HEK293 (cell line): ENCODE results near the gene TMEM14C.

ENCODE experiments used
- CTCF ChIA-PET: fragments of 350-600 bp; formaldehyde crosslinking; extraction: SDS; loops from one replicate; lab custom pipeline; 2021; ENCODE audit warnings: antibody characterized with exemption; lab: Yijun Ruan, JAX
- POLR2A ChIA-PET: fragments of 300-600 bp; formaldehyde crosslinking; extraction: SDS; loops from one replicate; lab custom pipeline; 2020; ENCODE audit warnings: antibody characterized with exemption, inconsistent platforms; lab: Yijun Ruan, JAX
- H3K27ac ChIP-seq: fragments of 200-500 bp; sonication (Bioruptor generic); 2 replicates; pipeline ENCODE4 v1.5.1; 2014; ENCODE audit warnings: low read depth, low read length, control low read depth, inconsistent platforms; ENCODE audit errors: extremely low read depth
- H3K36me3 ChIP-seq, 2 experiments: fragments of 200-500 bp in 1 of 2; sonication (Bioruptor generic) in 1 of 2; 1 replicate in 1 of 2; 2 replicates in 1 of 2; pipeline ENCODE4 v1.5.1; 2014 to 2017; ENCODE audit warnings: inconsistent platforms in 2 of 2, low read length in 2 of 2; ENCODE audit not compliant: control insufficient read depth in 2 of 2, insufficient read depth in 1 of 2
- H3K4me1 ChIP-seq: fragments of 200-500 bp; sonication (Bioruptor generic); 2 replicates; pipeline ENCODE4 v1.5.1; 2014; ENCODE audit warnings: mild to moderate bottlenecking, low read length, inconsistent platforms; ENCODE audit not compliant: control insufficient read depth, insufficient read depth
- H3K4me3 ChIP-seq: 2 replicates; pipeline ENCODE4 v1.5.1; 2011; ENCODE audit warnings: low read depth, mild to moderate bottlenecking, control low read depth, low read length, moderate library complexity
- H3K9me3 ChIP-seq: fragments of 200-500 bp; sonication (Bioruptor generic); 2 replicates; pipeline ENCODE4 v1.5.1; 2014; ENCODE audit warnings: low read depth, low read length, inconsistent platforms; ENCODE audit not compliant: control insufficient read depth, insufficient read depth
- GFI1B ChIP-seq: fragments of 450-650 bp; formaldehyde crosslinking; IDR thresholded peaks from 2 replicates; pipeline ENCODE4 v1.5.1; 2016; ENCODE audit warnings: missing biosample characterization, missing genetic modification characterization
- HOXA7 ChIP-seq: sonication (generic); formaldehyde crosslinking; IDR thresholded peaks from 2 replicates; pipeline ENCODE4 v1.8.1; 2022; ENCODE audit warnings: missing genetic modification reagents, borderline replicate concordance
- RBAK ChIP-seq: fragments of 450-650 bp; formaldehyde crosslinking; IDR thresholded peaks from 2 replicates; pipeline ENCODE4 v1.5.1; 2016; ENCODE audit warnings: missing biosample characterization, missing genetic modification characterization
- ZBTB10 ChIP-seq: fragments of 450-650 bp; formaldehyde crosslinking; IDR thresholded peaks from 2 replicates; pipeline ENCODE4 v1.5.1; 2016; ENCODE audit warnings: missing biosample characterization, missing genetic modification characterization
- ZBTB26 ChIP-seq: fragments of 450-650 bp; formaldehyde crosslinking; optimal IDR thresholded peaks from 2 replicates; pipeline ENCODE3; 2016; ENCODE audit warnings: missing biosample characterization, mild to moderate bottlenecking, missing genetic modification characterization
- ZBTB48 ChIP-seq: fragments of 450-650 bp; formaldehyde crosslinking; IDR thresholded peaks from 2 replicates; pipeline ENCODE4 v1.5.1; 2016; ENCODE audit warnings: missing biosample characterization, missing genetic modification characterization
- ZNF26 ChIP-seq: fragments of 450-650 bp; formaldehyde crosslinking; IDR thresholded peaks from 2 replicates; pipeline ENCODE4 v1.5.1; 2016; ENCODE audit warnings: missing biosample characterization, missing genetic modification characterization
- ZNF266 ChIP-seq: fragments of 450-650 bp; formaldehyde crosslinking; IDR thresholded peaks from 2 replicates; pipeline ENCODE4 v1.5.1; 2016; ENCODE audit warnings: missing biosample characterization, missing genetic modification characterization, low read depth
- ZNF302 ChIP-seq: fragments of 450-650 bp; formaldehyde crosslinking; IDR thresholded peaks from 2 replicates; pipeline ENCODE4 v1.5.1; 2016; ENCODE audit warnings: missing biosample characterization, missing genetic modification characterization, low read depth
- ZNF416 ChIP-seq: fragments of 450-650 bp; formaldehyde crosslinking; IDR thresholded peaks from 2 replicates; pipeline ENCODE4 v1.5.1; 2016; ENCODE audit warnings: missing biosample characterization, missing genetic modification characterization
- ZNF514 ChIP-seq: fragments of 450-650 bp; formaldehyde crosslinking; IDR thresholded peaks from 2 replicates; pipeline ENCODE4 v1.5.1; 2016; ENCODE audit warnings: missing biosample characterization, missing genetic modification characterization
- ZNF529 ChIP-seq: fragments of 450-650 bp; formaldehyde crosslinking; IDR thresholded peaks from 2 replicates; pipeline ENCODE4 v1.5.1; 2017; ENCODE audit warnings: missing genetic modification characterization, missing biosample characterization; ENCODE audit not compliant: insufficient replicate concordance
- ZNF596 ChIP-seq: fragments of 450-650 bp; IDR thresholded peaks from 2 replicates; pipeline ENCODE4 v1.5.0; 2018; ENCODE audit warnings: missing biosample characterization, mild to moderate bottlenecking, missing genetic modification characterization, moderate library complexity
- ZNF600 ChIP-seq: fragments of 450-650 bp; formaldehyde crosslinking; IDR thresholded peaks from 2 replicates; pipeline ENCODE4 v1.5.1; 2016; ENCODE audit warnings: missing biosample characterization, missing genetic modification characterization
- ZNF660 ChIP-seq: fragments of 450-650 bp; IDR thresholded peaks from 2 replicates; pipeline ENCODE4 v1.5.1; 2018; ENCODE audit warnings: missing biosample characterization, mild to moderate bottlenecking, missing genetic modification characterization
- ZNF785 ChIP-seq: fragments of 450-650 bp; formaldehyde crosslinking; IDR thresholded peaks from 2 replicates; pipeline ENCODE4 v1.5.1; 2016; ENCODE audit warnings: missing biosample characterization, missing genetic modification characterization
- ZNF830 ChIP-seq: fragments of 450-650 bp; IDR thresholded peaks from 2 replicates; pipeline ENCODE4 v1.5.0; 2018; ENCODE audit warnings: missing biosample characterization, missing genetic modification characterization, low read depth, mild to moderate bottlenecking, moderate library complexity
- ZSCAN16 ChIP-seq: fragments of 450-650 bp; formaldehyde crosslinking; IDR thresholded peaks from 2 replicates; pipeline ENCODE4 v1.5.1; 2016; ENCODE audit warnings: missing biosample characterization, missing genetic modification characterization
- TF ChIP-seq, protein P1 (sequence below): fragments of 450-650 bp; formaldehyde crosslinking; IDR thresholded peaks from 2 replicates; pipeline ENCODE4 v1.5.1; 2016; ENCODE audit warnings: missing biosample characterization, missing genetic modification characterization
- TF ChIP-seq, protein P2 (sequence below): fragments of 450-650 bp; formaldehyde crosslinking; IDR thresholded peaks from 2 replicates; pipeline ENCODE4 v1.5.1; 2016; ENCODE audit warnings: missing biosample characterization, missing genetic modification characterization
- TF ChIP-seq, protein P3 (sequence below): fragments of 450-650 bp; formaldehyde crosslinking; IDR thresholded peaks from 2 replicates; pipeline ENCODE4 v1.5.1; 2017; ENCODE audit warnings: missing biosample characterization, missing genetic modification characterization
- TF ChIP-seq, protein P4 (sequence below): fragments of 450-650 bp; formaldehyde crosslinking; IDR thresholded peaks from 2 replicates; pipeline ENCODE4 v1.5.1; 2016; ENCODE audit warnings: missing biosample characterization, missing genetic modification characterization

TMEM14C gene

GRCh38 chr6:10736731-10737130 is 13.9 kb downstream of the TMEM14C start:
- ChIA-PET POLR2A (interaction anchor here (0.6 to 6.7 kb wide), 5 partner anchors 10 to 60 kb away, joined by 3 to 53 read pairs (median 3); partner anchors contain the start of genes TMEM14B and TMEM14C), CTCF (interaction anchor here (0.7 to 2.3 kb wide), 4 partner anchors 10 to 690 kb away, joined by 3 to 7 read pairs (median 4); partner anchors contain the start of gene TMEM14B)
- H3K4me1 ChIP-seq, result no peaks in the 10 kb centered on the region
- no peaks in the 10 kb centered on the region for H3K9me3 ChIP-seq
- peaks cover 0 to 18% of the 10 kb centered on the region in 2 experiments; a peak in 2 of 3 replicates for H3K36me3 ChIP-seq
- H3K27ac ChIP-seq, result no peak overlapping the region
- TF ChIP-seq ZBTB26 (no peak), GFI1B (tag by site-specific recombination) (no peak), ZNF660 (tag by site-specific recombination) (no peak), ZNF302 (tag by site-specific recombination) (no peak), ZNF600 (no peak), ZNF416 (tag by site-specific recombination) (no peak), ZBTB48 (tag by site-specific recombination) (no peak), ZSCAN16 (tag by site-specific recombination) (no peak), HOXA7 (CRISPR knock-in tag) (no peak), ZNF26 (tag by site-specific recombination) (no peak), ZNF596 (tag by site-specific recombination) (no peak), ZNF514 (tag by site-specific recombination) (no peak)
- TF ChIP-seq, protein P1, sequence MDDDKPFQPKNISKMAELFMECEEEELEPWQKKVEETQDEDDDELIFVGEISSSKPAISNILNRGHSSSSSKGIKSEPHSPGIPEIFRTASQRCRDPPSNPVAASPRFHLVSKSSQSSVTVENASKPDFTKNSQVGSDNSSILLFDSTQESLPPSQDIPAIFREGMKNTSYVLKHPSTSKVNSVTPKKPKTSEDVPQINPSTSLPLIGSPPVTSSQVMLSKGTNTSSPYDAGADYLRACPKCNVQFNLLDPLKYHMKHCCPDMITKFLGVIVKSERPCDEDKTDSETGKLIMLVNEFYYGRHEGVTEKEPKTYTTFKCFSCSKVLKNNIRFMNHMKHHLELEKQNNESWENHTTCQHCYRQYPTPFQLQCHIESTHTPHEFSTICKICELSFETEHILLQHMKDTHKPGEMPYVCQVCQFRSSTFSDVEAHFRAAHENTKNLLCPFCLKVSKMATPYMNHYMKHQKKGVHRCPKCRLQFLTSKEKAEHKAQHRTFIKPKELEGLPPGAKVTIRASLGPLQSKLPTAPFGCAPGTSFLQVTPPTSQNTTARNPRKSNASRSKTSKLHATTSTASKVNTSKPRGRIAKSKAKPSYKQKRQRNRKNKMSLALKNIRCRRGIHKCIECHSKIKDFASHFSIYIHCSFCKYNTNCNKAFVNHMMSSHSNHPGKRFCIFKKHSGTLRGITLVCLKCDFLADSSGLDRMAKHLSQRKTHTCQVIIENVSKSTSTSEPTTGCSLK (tag by site-specific recombination), result no peak
- TF ChIP-seq, protein P2, sequence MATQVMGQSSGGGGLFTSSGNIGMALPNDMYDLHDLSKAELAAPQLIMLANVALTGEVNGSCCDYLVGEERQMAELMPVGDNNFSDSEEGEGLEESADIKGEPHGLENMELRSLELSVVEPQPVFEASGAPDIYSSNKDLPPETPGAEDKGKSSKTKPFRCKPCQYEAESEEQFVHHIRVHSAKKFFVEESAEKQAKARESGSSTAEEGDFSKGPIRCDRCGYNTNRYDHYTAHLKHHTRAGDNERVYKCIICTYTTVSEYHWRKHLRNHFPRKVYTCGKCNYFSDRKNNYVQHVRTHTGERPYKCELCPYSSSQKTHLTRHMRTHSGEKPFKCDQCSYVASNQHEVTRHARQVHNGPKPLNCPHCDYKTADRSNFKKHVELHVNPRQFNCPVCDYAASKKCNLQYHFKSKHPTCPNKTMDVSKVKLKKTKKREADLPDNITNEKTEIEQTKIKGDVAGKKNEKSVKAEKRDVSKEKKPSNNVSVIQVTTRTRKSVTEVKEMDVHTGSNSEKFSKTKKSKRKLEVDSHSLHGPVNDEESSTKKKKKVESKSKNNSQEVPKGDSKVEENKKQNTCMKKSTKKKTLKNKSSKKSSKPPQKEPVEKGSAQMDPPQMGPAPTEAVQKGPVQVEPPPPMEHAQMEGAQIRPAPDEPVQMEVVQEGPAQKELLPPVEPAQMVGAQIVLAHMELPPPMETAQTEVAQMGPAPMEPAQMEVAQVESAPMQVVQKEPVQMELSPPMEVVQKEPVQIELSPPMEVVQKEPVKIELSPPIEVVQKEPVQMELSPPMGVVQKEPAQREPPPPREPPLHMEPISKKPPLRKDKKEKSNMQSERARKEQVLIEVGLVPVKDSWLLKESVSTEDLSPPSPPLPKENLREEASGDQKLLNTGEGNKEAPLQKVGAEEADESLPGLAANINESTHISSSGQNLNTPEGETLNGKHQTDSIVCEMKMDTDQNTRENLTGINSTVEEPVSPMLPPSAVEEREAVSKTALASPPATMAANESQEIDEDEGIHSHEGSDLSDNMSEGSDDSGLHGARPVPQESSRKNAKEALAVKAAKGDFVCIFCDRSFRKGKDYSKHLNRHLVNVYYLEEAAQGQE (tag by site-specific recombination), result no peak
- no peak overlapping the region for H3K4me3 ChIP-seq

- H3K4me1 ChIP-seq, result no peaks in the 10 kb centered on the region
- POLR2A ChIA-PET, result interaction anchor here (0.7 kb wide), 1 partner anchor 72 kb away, joined by 8 read pairs; no protein-coding TSS in a partner anchor
- H3K27ac ChIP-seq, result no peak overlapping the region
- no peaks in the 10 kb centered on the region; a peak in 1 of 3 replicates for H3K36me3 ChIP-seq
- CTCF ChIA-PET, result interaction anchor here (0.5 kb wide), 1 partner anchor 23 kb away, joined by 4 read pairs; no protein-coding TSS in a partner anchor
- H3K4me3 ChIP-seq, result no peak overlapping the region
- H3K9me3 ChIP-seq, result no peaks in the 10 kb centered on the region
- TF ChIP-seq, protein P3, sequence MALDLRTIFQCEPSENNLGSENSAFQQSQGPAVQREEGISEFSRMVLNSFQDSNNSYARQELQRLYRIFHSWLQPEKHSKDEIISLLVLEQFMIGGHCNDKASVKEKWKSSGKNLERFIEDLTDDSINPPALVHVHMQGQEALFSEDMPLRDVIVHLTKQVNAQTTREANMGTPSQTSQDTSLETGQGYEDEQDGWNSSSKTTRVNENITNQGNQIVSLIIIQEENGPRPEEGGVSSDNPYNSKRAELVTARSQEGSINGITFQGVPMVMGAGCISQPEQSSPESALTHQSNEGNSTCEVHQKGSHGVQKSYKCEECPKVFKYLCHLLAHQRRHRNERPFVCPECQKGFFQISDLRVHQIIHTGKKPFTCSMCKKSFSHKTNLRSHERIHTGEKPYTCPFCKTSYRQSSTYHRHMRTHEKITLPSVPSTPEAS (tag by site-specific recombination), result no peak
- TF ChIP-seq ZNF266 (tag by site-specific recombination) (no peak), ZNF785 (tag by site-specific recombination) (no peak), ZBTB10 (tag by site-specific recombination) (no peak), RBAK (tag by site-specific recombination) (no peak), ZNF830 (tag by site-specific recombination) (no peak), ZNF416 (tag by site-specific recombination) (no peak), ZNF529 (tag by site-specific recombination) (no peak), HOXA7 (CRISPR knock-in tag) (no peak)
- TF ChIP-seq, protein P4, sequence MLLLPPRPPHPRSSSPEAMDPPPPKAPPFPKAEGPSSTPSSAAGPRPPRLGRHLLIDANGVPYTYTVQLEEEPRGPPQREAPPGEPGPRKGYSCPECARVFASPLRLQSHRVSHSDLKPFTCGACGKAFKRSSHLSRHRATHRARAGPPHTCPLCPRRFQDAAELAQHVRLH (tag by site-specific recombination), result no peak
Measured at GRCh38 chr6:10740061-10740460, 17.2 kb downstream of the TMEM14C start.
